ENCODE results near the gene GPBP1L1.

The GPBP1L1 gene

DNA sequence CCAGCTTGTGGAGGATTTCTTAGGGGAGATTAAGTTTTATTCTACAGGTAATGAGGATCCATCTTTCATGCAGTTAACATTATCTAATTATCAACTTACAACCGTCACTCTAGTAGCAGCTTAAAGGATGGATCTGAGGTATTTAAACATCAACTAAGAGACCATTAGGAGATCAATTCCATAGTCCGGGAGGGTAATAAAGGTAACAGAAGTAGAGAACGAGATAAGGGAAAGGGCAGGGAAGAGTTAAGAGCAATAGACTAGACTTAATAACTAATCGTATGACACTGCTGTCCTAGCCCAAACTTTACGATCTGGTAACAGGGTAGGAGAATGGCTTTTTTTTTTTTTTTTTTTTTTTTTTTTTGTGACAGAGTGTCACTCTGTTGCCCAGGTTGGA lies 43.0 kb downstream of the GPBP1L1 start:
- H3K4me1 Mint-ChIP-seq (ENCODE audit: low read depth), result peaks cover 19% of the 10 kb centered on the region
- no peaks in the 10 kb centered on the region for H3K27me3 Mint-ChIP-seq
- peaks cover 53% of the 10 kb centered on the region for H3K36me3 Mint-ChIP-seq (ENCODE audit: low read depth)
- intact Hi-C loops (cut with micrococcal nuclease), result loop anchor here (10.0 kb wide), 1 partner anchor 49 kb away; no protein-coding TSS in a partner anchor
- no peak overlapping the region for H3K4me3 Mint-ChIP-seq
- H3K9me3 Mint-ChIP-seq, result no peaks in the 10 kb centered on the region
- H3K27ac Mint-ChIP-seq, result no peak overlapping the region

GRCh38 chr1:45640293-45640692 lies 46.0 kb downstream of the GPBP1L1 start:
- H3K27ac Mint-ChIP-seq, result no peak overlapping the region
- intact Hi-C loops (cut with micrococcal nuclease), result loop anchor here (10.0 kb wide), 1 partner anchor 45 kb away; no protein-coding TSS in a partner anchor

GRCh38 chr1:45635211-45635610 lies 51.1 kb downstream of the GPBP1L1 start:
- Mint-ChIP-seq H3K36me3 (ENCODE audit: low read depth) (no peaks in the 10 kb centered on the region), H3K27me3 (no peaks in the 10 kb centered on the region), H3K27ac (no peak overlapping the region), H3K4me3 (no peak overlapping the region), H3K4me1 (ENCODE audit: low read depth) (no peaks in the 10 kb centered on the region), H3K9me3 (no peaks in the 10 kb centered on the region)
- intact Hi-C loops (cut with micrococcal nuclease), result no loop called here

More at GRCh38 chr1:45640293-45640692, 46.0 kb downstream of the GPBP1L1 start:
- H3K27me3 Mint-ChIP-seq, result no peaks in the 10 kb centered on the region
- H3K4me1 Mint-ChIP-seq (ENCODE audit: low read depth), result peaks cover 2% of the 10 kb centered on the region
- peaks cover 28% of the 10 kb centered on the region for H3K36me3 Mint-ChIP-seq (ENCODE audit: low read depth)
- no peak overlapping the region for H3K4me3 Mint-ChIP-seq
- no peaks in the 10 kb centered on the region for H3K9me3 Mint-ChIP-seq

DNA sequence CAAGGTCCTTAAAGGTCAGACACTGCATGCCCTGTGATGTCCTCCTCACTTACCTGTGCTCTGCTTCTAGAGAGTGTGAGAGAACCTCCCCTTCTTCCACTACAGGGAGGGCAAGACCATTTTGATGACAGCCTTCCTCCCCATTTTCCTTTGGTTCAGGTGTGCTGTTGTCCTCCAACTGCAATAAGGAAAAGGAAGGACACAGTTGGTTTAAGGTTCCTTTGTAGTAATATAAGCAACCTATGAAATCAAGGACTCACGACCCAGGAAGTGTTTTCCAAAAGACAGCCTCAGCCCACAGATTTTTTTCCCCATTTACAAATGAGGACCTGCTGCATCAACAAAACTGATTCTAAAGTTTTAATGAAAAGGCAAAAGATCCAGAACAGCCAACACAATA lies 55.9 kb downstream of the GPBP1L1 start:
- Mint-ChIP-seq H3K4me1 (ENCODE audit: low read depth) (no peaks in the 10 kb centered on the region), H3K27ac (no peak overlapping the region), H3K36me3 (ENCODE audit: low read depth) (no peaks in the 10 kb centered on the region), H3K27me3 (no peaks in the 10 kb centered on the region), H3K9me3 (no peaks in the 10 kb centered on the region), H3K4me3 (no peak overlapping the region)
- intact Hi-C loops (cut with micrococcal nuclease), result no loop called here

DNA sequence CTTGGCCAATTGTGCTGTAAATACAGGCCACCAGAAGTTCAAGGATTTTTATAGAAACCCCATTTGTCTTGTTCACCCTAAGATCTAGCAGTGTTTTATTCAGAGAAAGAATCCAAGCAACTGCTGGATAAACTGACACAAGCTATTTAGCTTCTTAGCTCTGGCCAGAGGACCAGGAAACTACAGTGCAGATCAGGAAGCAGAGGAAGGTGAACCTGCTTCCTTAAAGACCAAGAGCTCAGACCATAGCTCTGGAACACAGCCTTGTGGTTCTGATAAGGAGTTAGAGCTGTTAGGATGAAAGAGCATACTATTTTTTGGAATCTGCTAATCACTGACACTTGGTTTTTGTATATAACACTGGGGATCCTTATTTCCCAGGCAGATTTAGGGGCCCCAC lies 57.3 kb downstream of the GPBP1L1 start:
- Mint-ChIP-seq H3K9me3 (no peaks in the 10 kb centered on the region), H3K4me1 (ENCODE audit: low read depth) (no peaks in the 10 kb centered on the region), H3K36me3 (ENCODE audit: low read depth) (no peaks in the 10 kb centered on the region), H3K27ac (no peak overlapping the region), H3K27me3 (no peaks in the 10 kb centered on the region), H3K4me3 (no peak overlapping the region)
- intact Hi-C loops (cut with micrococcal nuclease), result no loop called here

- no peaks in the 10 kb centered on the region for H3K9me3 Mint-ChIP-seq
- intact Hi-C loops (cut with micrococcal nuclease), result no loop called here
- no peaks in the 10 kb centered on the region for H3K27me3 Mint-ChIP-seq
- peak within 1 kb of the TSS; percentile 6 for H3K27ac Mint-ChIP-seq
- no peak within 1 kb of the TSS for H3K4me3 Mint-ChIP-seq
- peaks cover 26% of the 10 kb centered on the region for H3K36me3 Mint-ChIP-seq (ENCODE audit: low read depth)
- peaks cover 24% of the 10 kb centered on the region for H3K4me1 Mint-ChIP-seq (ENCODE audit: low read depth)
Measured at GRCh38 chr1:45623972-45624371, 62.4 kb downstream of the GPBP1L1 start, which contains the start of gene CCDC17. Gene CCDC17 (minus strand): TSS chr1:45624054. CDS start chr1:45623909, 145 bp downstream.

DNA sequence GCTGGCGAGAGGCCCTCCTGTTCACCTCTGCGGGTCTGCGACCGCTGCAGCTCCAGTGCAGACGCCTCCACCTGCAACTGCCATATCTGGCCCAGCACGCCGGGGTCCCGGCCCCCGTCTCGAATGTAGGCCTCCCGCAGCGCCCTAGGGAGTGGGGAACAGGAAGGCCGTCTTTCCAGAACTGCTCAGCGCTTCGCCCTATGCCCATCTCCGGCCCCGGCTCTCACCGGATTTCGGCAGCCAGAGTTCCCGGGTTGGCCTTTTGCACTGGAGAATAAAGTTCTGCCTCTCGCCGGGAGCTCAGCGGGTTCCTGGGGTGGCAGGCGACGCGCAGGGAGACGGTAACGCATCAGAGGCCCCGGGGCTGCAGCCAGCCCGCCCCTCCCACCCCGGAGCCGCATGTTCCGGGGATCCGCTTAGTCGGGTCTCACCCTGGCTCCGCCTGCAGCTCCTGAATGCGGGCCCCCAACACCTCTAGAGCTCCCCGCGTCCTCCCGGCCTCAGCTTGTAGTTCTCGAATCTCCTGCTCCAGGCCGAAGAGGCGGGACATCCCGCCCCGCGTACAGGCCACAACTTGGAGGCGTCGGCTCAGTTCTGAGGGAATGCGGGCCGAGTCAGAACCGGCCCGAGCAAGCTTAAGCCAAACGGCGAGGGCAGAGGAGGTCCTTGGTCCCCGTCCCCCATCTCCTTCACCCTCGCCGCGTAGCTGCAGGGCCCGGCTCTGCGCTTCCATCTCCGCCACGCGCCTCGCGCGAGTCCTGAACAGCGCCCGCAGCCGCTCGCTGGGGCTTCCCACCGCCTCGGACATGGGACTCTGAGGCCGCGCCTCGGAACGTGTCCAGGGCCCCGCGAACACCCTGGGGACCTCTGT lies 63.6 kb downstream of the GPBP1L1 start:
- intact Hi-C loops (cut with micrococcal nuclease), result no loop called here
- no peak overlapping the region for H3K4me3 Mint-ChIP-seq
- H3K27me3 Mint-ChIP-seq, result no peaks in the 10 kb centered on the region
- H3K27ac Mint-ChIP-seq, result no peak overlapping the region
- peaks cover 24% of the 10 kb centered on the region for H3K4me1 Mint-ChIP-seq (ENCODE audit: low read depth)
- no peaks in the 10 kb centered on the region for H3K9me3 Mint-ChIP-seq
- peaks cover 38% of the 10 kb centered on the region for H3K36me3 Mint-ChIP-seq (ENCODE audit: low read depth)

GRCh38 chr1:45621895-45622523 lies 64.3 kb downstream of the GPBP1L1 start:
- no peaks in the 10 kb centered on the region for H3K9me3 Mint-ChIP-seq
- H3K36me3 Mint-ChIP-seq (ENCODE audit: low read depth), result peaks cover 44% of the 10 kb centered on the region
- H3K4me3 Mint-ChIP-seq, result no peak overlapping the region
- intact Hi-C loops (cut with micrococcal nuclease), result no loop called here
- peak overlapping the region; percentile 68 for H3K27ac Mint-ChIP-seq
- no peaks in the 10 kb centered on the region for H3K27me3 Mint-ChIP-seq
- H3K4me1 Mint-ChIP-seq (ENCODE audit: low read depth), result peaks cover 24% of the 10 kb centered on the region

DNA sequence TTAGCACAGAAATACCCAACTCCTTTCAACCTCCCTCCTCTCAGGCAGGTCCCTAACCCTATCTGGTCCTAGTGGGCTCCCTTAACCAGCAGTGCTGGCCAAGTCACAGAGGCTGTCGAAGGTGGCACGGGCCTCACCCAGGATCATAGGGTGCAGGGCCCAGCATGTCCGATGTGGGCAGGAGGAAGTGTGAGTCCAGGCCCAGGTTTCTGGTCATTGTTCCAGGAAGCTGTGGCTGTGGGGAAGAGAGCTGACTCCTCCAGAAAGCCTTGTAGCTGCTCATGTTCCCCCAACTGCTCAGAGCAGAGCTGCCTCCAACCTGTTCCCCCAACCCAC lies 64.9 kb downstream of the GPBP1L1 start:
- Mint-ChIP-seq H3K4me3 (no peak overlapping the region), H3K27ac (peak overlapping the region; percentile 68), H3K9me3 (no peaks in the 10 kb centered on the region), H3K36me3 (ENCODE audit: low read depth) (peaks cover 50% of the 10 kb centered on the region), H3K4me1 (ENCODE audit: low read depth) (peaks cover 24% of the 10 kb centered on the region), H3K27me3 (no peaks in the 10 kb centered on the region)
- intact Hi-C loops (cut with micrococcal nuclease), result no loop called here

GRCh38 chr1:45620588-45621500 lies 65.5 kb downstream of the GPBP1L1 start:
- peak overlapping the region; percentile 68 for H3K27ac Mint-ChIP-seq

DNA sequence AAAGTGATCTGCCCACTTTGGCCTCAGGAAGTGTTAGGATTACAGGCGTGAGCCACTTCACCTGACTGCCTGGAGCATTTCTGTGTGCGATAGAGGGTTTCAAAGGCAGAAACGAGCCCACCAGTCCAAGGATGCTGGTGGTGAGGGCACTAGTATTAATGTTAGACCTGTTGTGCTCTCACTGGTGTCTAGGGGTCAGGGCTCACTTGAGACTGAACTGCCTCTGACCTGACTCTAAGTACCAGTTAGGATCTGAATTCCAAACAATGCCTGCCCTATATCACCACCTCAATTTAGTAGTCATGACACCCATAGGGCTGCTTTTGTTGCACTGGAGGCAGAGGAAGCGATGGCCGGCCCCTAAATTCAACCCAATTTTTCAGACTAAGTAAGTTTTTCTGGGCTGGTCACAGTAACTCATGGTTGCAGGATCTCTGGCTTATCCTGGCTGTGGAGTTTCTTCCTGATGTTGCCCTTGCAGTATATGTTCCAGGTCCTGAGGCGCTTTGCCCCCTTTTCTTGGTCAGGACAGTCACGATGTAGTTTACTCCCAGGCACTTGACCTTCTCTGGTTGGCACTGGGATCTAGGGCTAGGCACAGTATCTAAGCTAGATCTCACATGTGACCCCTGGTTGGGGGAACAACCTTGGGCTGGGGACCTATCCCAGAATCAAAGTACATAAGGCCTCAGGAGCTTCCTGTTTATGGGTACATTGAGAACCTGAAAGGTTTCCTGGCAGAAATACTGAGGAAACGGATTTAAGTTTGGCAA lies 67.0 kb downstream of the GPBP1L1 start:
- Mint-ChIP-seq H3K36me3 (ENCODE audit: low read depth) (peaks cover 71% of the 10 kb centered on the region), H3K9me3 (no peaks in the 10 kb centered on the region), H3K4me1 (ENCODE audit: low read depth) (peaks cover 24% of the 10 kb centered on the region), H3K27ac (peak overlapping the region; percentile 68), H3K27me3 (no peaks in the 10 kb centered on the region), H3K4me3 (no peak overlapping the region)
- intact Hi-C loops (cut with micrococcal nuclease), result no loop called here

More at GRCh38 chr1:45620588-45621500, 65.5 kb downstream of the GPBP1L1 start:
- peaks cover 24% of the 10 kb centered on the region for H3K4me1 Mint-ChIP-seq (ENCODE audit: low read depth)
- no peak overlapping the region for H3K4me3 Mint-ChIP-seq
- intact Hi-C loops (cut with micrococcal nuclease), result no loop called here
- no peaks in the 10 kb centered on the region for H3K9me3 Mint-ChIP-seq
- H3K27me3 Mint-ChIP-seq, result no peaks in the 10 kb centered on the region
- peaks cover 56% of the 10 kb centered on the region for H3K36me3 Mint-ChIP-seq (ENCODE audit: low read depth)

GRCh38 chr1:45617618-45618017 lies 68.7 kb downstream of the GPBP1L1 start:
- intact Hi-C loops (cut with micrococcal nuclease), result no loop called here
- no peaks in the 10 kb centered on the region for H3K9me3 Mint-ChIP-seq
- peaks cover 16% of the 10 kb centered on the region for H3K4me1 Mint-ChIP-seq (ENCODE audit: low read depth)
- H3K36me3 Mint-ChIP-seq (ENCODE audit: low read depth), result peaks cover 85% of the 10 kb centered on the region
- H3K27ac Mint-ChIP-seq, result no peak overlapping the region
- H3K27me3 Mint-ChIP-seq, result no peaks in the 10 kb centered on the region
- H3K4me3 Mint-ChIP-seq, result no peak overlapping the region

GRCh38 chr1:45615885-45616284 lies 70.4 kb downstream of the GPBP1L1 start:
- no peaks in the 10 kb centered on the region for H3K27me3 Mint-ChIP-seq
- intact Hi-C loops (cut with micrococcal nuclease), result no loop called here
- no peak overlapping the region for H3K27ac Mint-ChIP-seq
- no peaks in the 10 kb centered on the region for H3K4me1 Mint-ChIP-seq (ENCODE audit: low read depth)
- peaks cover 89% of the 10 kb centered on the region for H3K36me3 Mint-ChIP-seq (ENCODE audit: low read depth)
- no peaks in the 10 kb centered on the region for H3K9me3 Mint-ChIP-seq
- H3K4me3 Mint-ChIP-seq, result no peak overlapping the region

All from dendritic cell treated with granulocyte-macrophage colony-stimulating factor and Interleukin-4, amounts not matched to agents 40 ng/mL and 50 ng/mL, for 4 days (primary cell).